T-helper 1 cell (primary cell): ENCODE results near the gene LAPTM4A.
"Not testable (repeated sequence)": the region's sequence is repeated elsewhere in the genome, so short reads cannot be mapped to it uniquely, and the experiment has no call there.

Experiments
- DNase-seq, 5 donors: peaks; one replicate each; pipeline ENCODE4 v3.0.0-alpha.2; 2012 to 2020
- total RNA-seq, 4 donors: gene quantifications; one replicate each; lab custom pipeline; 2026; lab: John Stamatoyannopoulos, UW

Gene LAPTM4A
- 17.1 to 41.6 (median 22.8) reads per million in 4 donors for total RNA-seq

DNA sequence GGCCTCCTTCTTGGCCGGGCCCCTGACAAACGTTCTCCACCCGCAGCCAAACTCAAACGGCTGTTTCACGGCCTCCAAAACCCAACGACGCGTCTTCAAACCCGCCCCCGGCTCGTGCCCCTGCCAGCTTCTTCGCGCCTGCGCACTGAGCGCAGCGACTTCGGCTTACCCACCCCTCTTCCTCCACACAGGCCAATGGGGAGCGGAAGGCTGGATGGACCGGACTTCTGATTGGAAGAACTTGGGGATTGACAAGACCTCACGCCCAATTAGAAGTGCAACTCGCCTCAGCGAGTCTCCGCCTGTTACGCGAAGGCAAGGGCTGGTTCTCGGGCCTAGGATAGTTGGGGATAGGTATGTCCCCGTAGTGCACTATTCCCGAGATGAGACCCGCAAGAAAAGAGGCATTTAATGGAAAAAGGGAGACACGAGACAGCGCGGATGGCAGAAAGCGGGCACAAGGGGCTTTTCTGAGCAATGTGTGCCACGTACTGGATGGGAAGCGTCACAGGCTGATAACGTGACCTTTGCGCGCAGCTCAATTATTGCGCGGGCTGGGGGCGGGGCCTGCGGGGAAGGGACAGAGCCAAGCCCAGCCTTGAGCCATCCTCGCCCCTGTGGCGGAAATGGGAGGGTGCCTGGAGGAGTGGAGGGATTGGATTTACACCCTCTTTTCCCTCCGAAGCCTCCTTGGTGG lies at the start of gene LAPTM4A:
Gene LAPTM4A (minus strand): TSS at position 97 of the 697 bp plus-strand sequence. CDS start 108 bp downstream, outside the sequence.
- peak; percentile 96 to 99 (median 97) for DNase-seq

DNA sequence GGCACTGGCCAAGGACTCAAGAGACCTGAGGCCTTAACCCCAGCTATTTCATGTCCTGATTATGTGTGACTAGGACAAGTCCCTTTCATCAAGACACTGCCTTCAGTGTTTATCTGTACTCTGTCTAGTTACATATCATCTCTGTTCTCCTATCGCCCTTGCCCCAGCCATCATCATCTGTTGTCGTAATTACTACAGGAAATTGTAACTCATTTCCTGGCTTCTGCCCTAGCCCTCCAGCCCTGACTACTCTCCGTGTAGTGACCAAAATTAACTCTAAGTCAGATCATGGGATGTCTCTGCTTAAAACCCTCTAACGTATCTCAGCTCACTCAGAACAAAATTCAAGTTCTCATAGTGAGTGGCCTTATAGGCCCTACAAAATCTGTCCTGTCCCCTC lies 49.3 kb upstream of the LAPTM4A start:
- no peak for DNase-seq

DNA sequence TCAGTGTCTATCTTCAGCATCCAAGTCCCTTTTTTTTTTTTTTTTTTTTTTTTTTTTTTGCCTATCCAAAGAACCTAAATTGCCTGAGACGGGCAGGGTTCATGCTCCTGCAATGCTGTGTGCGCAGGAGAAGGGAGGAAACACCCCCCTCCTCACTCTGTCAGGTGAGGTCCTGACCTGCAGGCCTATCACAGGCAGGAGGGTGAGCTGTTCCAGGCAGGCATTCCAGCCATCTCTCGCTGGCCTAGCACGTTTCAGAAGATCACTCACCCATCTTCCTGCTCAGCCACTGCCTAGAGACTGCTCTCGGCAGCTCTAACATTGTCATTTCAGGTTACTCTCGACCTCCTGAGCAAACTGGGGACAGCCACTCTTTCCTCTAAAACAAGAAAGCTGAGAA lies 48.4 kb upstream of the LAPTM4A start:
- DNase-seq, result no peak

DNA sequence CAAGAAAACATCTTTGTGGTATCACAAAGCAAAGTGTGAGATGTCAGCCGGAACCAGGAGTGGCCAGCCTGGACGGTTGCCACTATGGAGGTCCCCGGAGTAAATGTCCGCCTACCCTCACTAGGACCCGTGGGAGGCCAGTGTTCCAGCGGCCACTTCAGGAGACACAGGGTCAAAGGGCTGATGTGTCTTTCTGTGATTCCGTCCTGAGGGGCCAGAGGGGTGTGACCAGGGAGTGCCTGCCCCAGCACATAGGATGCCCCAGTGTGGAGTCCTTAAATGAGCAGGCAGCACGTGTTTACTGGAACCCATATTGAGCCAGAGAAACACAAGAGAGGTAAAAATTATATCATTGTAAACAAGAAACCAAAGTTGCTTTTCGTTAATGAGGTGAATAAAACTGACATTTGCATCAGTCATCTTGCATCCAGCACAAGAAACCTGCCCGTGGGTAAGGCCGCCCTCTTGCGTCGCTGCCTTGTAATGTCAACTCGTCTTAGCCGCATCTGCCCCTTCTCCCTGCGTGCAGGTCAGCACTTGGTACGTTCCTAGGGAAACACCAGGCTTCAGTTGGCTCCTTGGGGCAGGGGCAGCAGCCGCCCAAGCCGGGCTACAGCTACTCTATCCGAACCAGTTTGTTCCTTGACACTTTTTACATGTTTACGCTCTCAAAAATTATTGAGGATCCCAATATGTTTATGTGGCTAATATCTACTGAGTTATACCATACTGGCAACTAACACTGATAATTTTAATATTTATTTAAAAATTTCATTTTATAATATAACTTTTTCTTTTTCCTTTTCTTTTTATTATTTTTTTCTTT lies 46.7 kb upstream of the LAPTM4A start:
- DNase-seq, result peak; percentile 42 to 81 (median 59)

DNA sequence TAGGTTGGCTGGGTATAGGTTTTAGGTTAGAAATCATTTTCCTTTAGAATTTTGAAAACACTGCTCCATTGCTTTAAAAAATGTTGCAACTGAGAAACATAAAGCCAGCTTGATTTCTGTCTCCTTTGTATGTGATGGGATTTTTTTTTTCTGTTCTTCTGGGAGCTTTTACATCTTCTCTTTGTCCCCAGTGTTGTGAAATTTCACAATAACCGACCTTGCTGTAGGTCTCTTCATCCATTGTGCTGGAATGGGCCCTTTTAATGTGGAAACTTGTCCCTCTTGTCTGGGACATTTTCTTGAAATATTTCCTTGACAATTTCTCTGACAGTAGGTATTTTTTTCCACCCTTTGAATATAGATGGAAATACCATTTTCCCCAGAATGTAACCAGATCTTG lies 44.0 kb upstream of the LAPTM4A start:
- no peak for DNase-seq

DNA sequence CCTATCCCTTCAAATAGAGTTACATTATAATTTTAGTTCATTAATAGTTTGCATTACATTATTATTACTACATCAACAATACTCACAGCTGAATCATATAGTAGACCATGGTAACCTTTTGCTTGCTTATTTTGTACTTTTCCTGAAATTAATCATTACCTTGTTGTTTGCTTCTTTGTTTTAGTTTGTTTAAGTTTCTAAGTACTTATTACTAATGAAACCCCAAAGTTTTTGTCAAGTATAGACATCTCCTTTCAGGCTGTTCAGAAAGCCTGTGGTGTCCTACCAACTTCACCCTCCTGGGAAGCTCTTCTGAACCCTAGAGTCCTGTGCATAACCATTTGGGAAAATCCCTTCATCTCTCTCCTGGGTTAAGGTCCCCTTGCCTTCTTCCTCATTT lies 43.5 kb upstream of the LAPTM4A start:
- DNase-seq, result no peak

DNA sequence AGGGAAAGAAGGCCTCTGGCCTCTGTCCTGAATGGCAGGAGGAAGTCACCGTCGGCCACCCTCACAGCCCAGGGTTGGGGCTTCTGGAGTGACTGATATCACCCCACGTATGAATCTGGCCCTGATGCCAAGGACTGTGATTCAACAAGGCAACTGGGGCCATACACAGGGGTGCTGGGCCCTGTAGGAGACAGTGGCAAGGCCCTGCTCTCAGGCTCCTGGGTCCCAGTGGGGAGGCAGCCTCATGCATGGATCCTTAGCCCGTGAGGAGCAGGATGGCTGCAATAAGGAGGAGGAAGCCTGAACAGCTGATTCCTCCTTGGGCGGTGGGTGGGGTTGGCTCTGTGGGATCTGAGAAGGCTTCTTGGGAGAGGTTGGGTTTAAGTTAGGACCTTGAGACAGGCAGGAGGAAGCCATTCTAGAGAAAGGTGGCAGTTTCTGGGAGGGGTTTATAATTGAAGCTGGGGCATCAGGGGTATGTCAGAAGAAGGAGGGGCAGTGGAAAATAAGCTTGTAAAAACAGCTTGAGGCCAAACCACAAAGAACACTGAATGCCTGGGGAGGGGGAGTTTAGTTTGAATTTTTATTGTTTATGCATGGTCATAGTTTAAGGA lies 42.8 kb upstream of the LAPTM4A start:
- no peak for DNase-seq

DNA sequence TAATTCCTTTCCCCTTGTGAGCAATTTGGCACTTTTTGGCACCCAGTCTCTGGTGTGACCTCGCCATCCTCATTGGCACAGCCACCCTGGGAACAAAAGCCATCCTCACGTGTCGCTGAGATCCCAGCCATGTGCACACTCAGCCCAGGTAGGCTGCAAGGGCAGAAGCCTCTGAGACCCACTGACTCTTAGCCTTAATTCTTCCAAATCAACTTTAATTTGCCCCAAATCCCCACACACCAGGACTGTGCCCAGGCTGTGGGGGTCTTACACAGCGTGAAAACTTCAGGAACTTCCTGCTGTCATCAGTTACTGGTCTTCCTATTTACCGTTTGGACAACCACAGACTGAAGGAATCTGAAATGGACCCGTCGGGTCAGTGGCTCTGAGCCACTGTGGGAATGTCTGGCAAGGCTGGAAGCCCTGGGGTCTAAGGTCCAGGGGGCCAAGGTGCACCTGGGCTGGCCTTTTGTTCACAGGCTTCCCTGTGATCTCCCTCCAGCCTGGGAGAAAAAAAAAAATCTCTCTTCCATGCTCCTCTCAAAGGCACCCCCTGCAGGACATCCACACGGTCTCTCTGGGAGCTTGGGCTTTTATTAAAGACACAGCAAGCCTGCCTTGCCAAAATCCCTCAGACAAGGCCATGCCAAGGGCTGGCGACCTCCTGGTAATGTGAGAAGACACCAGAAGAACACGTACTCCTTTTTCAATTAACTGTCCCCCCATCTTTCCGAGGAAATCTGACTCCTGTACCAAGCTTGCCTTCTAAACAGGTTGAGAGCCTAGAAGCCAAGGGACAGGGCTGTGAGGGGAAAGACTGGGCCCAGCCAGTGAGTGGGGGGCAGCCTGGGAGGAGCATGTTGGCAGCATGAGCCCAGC lies 42.1 kb upstream of the LAPTM4A start:
- no peak for DNase-seq

DNA sequence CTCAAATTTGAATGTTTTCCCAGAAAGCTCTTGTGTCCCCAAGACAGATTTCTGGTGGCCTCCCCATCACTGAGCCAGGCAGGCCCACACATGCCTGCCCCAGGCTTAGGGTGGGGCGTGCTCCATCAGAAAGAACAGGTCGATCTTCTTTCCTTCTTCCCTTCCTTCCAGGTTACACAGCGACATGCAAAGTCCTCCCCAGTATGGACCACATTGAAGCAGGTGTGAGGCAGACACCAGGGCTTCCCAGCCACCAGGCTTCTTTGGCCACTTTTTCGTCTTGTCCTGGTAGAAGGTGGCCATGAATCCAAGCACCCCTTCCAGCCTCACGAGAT lies 41.4 kb upstream of the LAPTM4A start:
- DNase-seq, result no peak

DNA sequence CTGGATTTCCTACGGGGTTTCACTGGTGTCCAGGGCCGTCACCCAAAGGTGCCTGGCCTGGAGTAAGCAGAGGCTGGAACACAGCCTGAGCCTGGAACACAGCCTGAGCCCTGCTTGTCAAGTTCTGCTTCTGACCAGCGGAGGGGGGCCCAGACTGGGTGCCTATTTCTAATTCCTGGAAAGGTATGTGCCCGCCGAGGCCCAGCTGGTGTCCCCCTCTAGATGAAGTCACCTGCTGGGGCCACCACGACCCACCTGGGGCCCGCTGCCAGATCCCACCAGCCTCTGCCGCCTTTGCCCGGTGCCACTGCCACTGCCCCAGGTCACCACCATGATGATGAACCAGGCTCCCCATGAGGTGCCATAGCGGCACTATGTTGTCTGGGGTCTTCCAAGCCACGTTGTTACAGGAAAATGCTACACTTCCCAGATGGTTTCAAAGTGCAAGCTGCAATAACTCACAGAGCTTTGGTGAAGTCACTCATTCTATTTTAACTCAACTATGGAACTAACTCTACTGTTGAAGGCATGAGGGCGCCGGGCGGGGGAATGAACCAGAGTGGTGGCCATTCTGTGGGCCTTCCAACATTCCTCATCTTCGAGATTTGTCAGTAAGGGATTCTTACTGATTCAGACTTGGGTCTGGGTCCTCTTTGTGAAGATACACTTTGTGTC lies 40.9 kb upstream of the LAPTM4A start:
- no peak for DNase-seq

DNA sequence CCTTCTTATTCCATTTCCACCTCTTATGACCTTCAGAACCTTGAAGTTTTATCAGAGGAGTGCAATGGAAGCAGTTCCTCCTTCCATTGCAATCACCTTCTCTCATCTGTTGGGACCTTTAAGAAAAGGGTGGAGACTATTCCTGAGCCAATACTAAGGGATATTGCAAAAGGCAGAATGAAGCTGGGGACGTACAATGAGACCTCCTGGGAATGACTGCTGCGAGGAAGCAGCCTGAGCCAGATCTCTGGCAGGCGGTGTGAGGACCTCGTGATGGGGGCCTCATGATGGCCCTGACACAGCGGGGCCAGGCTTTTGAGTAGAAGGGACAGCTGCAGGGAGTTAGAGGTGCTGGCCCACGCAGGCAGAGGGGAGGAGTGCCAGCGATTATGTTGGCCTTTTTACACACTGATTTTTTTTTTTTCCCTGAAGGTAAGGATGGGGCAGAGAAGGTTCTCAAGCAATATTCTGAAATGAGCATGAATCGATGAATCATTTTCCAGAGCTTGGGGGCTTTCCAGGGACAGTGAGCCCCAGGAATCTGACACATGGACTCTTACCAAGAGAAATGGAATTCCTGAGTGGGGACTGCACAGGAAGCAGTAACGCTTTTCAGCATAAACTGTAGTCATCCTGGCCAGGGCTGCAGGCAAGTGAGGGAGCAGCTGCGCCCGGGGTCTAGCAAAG lies 40.0 kb upstream of the LAPTM4A start:
- no peak for DNase-seq

DNA sequence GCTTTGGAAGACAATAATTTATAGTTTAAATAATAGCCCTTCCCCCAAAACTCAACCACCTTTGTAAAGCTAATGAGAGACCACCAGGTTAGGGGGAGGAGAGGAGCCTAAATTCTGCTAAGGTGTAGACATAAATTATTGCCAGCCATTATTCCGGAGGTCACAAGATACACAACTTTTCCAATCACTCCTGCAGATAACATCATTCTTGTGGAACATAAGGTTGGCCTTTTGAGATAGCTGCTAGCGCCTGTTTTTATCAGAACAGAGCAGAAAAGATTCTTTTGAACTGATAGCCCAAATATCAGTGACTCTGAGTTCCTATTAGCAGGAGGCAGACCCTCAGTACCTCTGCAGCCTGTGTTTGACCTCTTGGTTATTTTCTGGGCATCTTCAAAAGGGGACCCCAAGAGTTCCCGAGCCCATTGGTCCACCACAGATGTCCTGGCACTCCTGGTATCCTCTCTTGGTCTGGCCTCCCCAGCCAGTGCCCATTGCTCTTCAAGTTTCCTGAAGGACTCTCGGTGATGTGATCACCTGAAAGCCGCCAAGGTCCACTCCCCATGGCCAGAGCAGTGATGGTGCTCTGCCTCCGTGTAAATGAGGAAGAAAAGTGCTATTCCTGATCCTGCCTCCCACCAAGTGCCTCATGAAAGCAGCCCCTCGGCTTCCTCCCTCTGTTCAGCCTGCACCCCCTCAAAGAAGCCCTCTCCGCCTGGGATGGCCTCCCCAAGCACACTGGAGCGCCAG lies 38.5 kb upstream of the LAPTM4A start:
- no peak for DNase-seq

DNA sequence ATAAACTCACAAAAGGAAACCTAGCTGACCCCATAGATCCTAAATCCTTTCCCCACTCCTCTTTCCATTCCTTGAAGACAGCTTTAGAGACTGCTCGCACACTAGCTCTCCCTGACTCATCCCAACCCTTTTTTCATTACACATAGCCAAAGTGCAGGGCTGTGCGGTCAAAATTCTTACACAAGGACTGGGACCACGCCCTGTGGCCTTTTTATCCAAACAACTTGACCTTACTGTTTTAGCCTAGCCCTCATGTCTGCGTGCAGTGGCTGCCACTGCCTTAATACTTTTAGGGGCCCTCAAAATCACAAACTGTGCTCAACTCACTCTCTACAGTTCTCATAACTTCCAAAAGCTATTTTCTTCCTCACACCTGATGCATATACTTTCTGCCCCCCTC lies 34.5 kb upstream of the LAPTM4A start:
- not testable (repeated sequence) for DNase-seq

DNA sequence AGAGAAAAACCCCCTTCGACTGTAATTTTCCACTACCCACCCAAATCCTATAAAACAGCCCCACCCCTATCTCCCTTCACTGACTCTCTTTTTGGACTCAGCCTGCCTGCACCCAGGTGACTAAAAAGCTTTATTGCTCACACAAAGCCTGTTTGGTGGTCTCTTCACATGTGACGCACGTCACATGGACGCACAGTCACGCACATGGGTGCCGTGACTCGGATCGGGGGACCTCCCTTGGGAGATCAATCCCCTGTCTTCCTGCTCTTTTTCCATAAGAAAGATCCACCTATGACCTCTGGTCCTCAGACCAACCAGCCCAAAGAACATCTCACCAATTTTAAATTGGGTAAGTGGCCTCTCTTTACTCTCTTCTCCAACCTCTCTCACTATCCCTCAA lies 31.4 kb upstream of the LAPTM4A start:
- DNase-seq, result not testable (repeated sequence)

DNA sequence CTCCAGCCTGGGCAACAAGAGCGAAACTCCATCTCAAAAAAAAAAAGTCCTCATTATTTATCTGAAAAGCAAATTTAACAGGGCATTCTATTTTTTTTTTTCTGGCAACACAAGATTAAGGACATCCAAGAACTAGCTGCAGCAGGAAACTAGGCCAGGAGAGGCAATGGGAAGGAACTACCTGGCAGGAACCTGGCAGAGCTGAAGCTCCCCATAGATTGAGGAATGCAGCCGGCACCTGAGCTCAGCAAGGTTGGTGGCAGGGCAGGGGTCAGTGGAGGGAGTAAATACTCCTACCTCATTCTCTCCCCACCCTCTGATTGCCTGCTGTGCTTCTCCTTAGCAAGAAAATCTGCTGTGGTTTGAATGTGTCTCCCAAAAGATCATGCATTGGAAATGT lies 30.4 kb upstream of the LAPTM4A start:
- DNase-seq, result no peak

DNA sequence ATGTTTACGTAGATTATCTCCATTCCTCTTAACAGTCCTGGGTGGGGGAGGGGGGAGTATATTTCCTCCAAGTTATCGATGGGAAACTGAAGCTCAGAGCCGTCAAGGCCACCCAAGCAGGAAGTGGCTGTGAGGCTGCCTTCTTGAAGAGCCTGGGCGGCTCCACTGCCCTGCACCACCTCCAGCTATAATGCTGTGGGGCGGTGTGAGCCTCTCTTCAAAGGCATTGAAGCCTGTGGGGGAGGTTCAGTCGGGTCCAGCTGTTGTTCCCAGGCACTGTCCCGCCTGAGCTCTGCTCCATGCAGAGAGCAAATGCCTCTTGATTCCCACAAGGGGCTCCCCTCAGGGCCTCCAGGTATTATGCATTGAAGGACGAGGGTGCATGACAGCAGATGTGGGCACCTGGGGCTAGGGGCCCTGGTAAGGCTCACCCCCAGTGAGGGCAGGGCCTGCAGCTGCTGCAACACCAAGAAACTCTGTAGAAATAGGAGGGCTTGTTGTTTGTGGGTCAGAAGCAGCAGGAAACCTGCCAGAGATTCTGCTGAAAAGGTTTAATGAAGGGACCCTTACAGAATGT lies 29.5 kb upstream of the LAPTM4A start:
- no peak for DNase-seq

DNA sequence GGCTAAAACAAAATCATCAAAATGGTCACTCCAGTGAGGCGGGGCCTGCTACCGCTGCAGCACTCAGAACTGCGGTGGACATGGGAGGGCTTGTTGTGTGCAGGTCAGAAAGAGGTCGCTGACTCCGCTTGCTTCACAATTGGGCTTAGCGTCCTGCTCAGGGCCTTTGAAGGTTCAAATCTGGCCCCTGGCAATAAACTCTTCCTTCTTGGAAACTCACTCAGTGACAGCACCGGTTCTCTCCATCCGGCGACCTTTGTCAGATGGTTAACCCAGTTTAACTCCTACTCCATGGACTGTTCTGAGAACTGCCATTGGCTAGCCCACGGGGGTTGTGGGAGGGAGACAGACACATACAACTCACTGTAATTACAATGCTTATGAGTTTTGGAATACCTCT lies 29.0 kb upstream of the LAPTM4A start:
- DNase-seq, result no peak

DNA sequence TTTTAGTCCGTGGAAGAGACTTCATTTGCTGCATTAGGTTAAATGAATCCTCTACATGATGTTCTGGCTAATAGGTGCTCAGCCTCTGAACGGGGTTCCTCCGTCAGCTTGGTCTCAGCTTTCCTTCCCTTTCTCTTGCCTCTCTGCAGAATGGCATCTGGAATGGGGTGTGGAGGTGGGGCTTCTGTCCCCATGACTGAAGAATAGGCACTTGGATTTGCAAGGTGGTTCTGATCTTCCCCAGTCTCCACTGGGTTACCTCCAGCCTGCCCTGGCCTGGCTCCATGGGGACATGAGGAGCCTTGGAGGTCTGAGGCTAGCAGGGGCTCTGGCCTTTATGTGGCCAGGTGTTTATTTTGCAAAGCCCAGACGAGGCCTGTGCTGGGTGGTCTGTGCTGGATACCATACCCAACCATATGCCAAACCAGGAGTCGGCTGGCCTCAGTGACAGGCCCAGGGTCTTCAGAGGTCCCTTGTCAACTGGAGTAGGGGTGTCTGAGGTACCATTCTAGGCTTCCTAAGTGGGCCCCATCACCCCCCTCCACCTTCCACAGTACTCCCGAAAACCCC lies 28.2 kb upstream of the LAPTM4A start:
- no peak for DNase-seq

DNA sequence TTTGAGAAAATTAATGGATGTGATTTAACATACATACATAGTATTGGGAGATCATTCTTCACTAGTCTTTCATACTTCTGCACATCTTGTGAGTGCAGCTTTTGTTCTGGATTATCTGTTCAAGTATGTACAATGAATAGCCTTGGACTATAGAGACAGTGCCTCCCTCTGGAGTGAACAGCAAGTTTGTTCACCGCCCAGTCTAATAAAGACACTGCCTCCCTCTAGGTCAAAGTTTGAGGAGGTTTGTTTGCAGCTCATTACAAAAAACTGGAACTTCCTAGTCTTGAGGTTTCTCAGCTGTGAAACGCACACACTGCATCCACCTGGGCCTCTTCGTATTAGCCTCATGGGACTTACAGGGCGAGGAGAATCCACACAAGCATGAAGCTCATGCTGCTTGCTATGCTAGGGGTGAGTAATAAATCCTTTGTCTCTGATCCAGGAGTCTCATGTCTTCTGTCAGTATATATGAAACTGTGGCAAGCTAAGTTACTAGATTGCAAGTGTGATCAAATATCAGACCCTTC lies 26.0 kb upstream of the LAPTM4A start:
- no peak for DNase-seq

DNA sequence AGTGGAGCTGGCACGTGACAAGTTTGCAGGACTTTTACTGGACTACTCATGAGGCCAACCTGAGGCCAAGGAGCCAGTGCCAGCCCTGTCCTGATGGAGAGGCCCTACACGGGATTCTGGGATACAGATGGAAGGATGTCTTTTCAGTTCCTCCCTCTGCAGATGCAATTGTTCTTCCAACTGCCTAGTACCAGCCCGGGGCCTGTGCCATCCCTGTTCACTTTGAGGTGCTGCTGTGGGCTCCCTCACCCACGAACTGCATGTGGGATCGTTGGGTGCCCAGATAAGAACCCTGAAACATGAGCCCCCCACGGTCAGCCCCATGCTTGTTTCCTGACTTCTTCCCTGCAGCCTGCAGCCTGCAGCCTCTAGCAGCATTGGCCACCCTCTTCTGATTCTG lies 25.3 kb upstream of the LAPTM4A start:
- no peak for DNase-seq
